ENCODE data around the gene CMTM4.
"Not testable (repeated sequence)": the region's sequence is repeated elsewhere in the genome, so short reads cannot be mapped to it uniquely, and the experiment has no call there.

Gene CMTM4

GRCh38 chr16:66616169-66616568 is 80.4 kb downstream of the CMTM4 start:
- DNase-seq (ENCODE audit: low spot score), result no peak

- DNase-seq (ENCODE audit: low spot score), result no peak
These were observed 82.3 kb downstream of the CMTM4 start for GRCh38 chr16:66614161-66614802.

- DNase-seq (ENCODE audit: low spot score), result no peak
These were observed 84.1 kb downstream of the CMTM4 start for GRCh38 chr16:66612422-66612821.

GRCh38 chr16:66611911-66612310 is 84.6 kb downstream of the CMTM4 start:
- DNase-seq (ENCODE audit: low spot score), result not testable (repeated sequence)

GRCh38 chr16:66610111-66610820 is 86.3 kb downstream of the CMTM4 start:
- no peak for DNase-seq (ENCODE audit: low spot score)

GRCh38 chr16:66609139-66609510 is 87.4 kb downstream of the CMTM4 start:
- DNase-seq (ENCODE audit: low spot score), result no peak

GRCh38 chr16:66608241-66609138 is 88.1 kb downstream of the CMTM4 start:
- peak; percentile 93 for DNase-seq (ENCODE audit: low spot score)

GRCh38 chr16:66605979-66606751 is 90.4 kb downstream of the CMTM4 start:
- no peak for DNase-seq (ENCODE audit: low spot score)

- DNase-seq (ENCODE audit: low spot score), result peak; percentile 77
These were observed 91.2 kb downstream of the CMTM4 start for GRCh38 chr16:66605177-66605978.

- peak; percentile 79 for DNase-seq (ENCODE audit: low spot score)
These were observed 92.0 kb downstream of the CMTM4 start, which contains the start of gene CMTM3 for GRCh38 chr16:66604376-66605176. CMTM3 (plus strand) TSS chr16:66604704; CDS start chr16:66604806, 102 bp downstream.

GRCh38 chr16:66603537-66604375 is 92.8 kb downstream of the CMTM4 start:
- peak; percentile 69 for DNase-seq (ENCODE audit: low spot score)

- DNase-seq (ENCODE audit: low spot score), result no peak
These were observed 95.1 kb downstream of the CMTM4 start for GRCh38 chr16:66601471-66601870.

GRCh38 chr16:66600477-66600876 is 96.1 kb downstream of the CMTM4 start:
- no peak for DNase-seq (ENCODE audit: low spot score)

- no peak for DNase-seq (ENCODE audit: low spot score)
These were observed 96.8 kb downstream of the CMTM4 start for GRCh38 chr16:66599726-66600125.

- DNase-seq (ENCODE audit: low spot score), result no peak
These were observed 98.4 kb downstream of the CMTM4 start for GRCh38 chr16:66598111-66598510.

- no peak for DNase-seq (ENCODE audit: low spot score)
These were observed 99.3 kb downstream of the CMTM4 start for GRCh38 chr16:66596986-66597848.

GRCh38 chr16:66596559-66596958 is 100.0 kb downstream of the CMTM4 start:
- DNase-seq (ENCODE audit: low spot score), result not testable (repeated sequence)

GRCh38 chr16:66594739-66595138 is 101.8 kb downstream of the CMTM4 start:
- no peak for DNase-seq (ENCODE audit: low spot score)
